Activated CD8-positive, alpha-beta T cell treated with anti-CD3 and anti-CD28 coated beads, Interleukin-2, amount 10 ng/mL, durations not matched to agents 7 days and 5 days (primary cell): ENCODE data around the gene MYO1F. TPM values are rescaled to one million over a fixed set of nuclear protein-coding genes. Genes with fewer than 3 reads are reported as not detected.
A peak's percentile ranks its signal among the peaks of the same experiment; 100 is the strongest.
"Not testable (repeated sequence)": the region's sequence is repeated elsewhere in the genome, so short reads cannot be mapped to it uniquely, and the experiment has no call there.

Experiments used
- ATAC-seq: fragments of 150-1000 bp; cut with Tn5 transposase; one replicate; pipeline ENCODE4 v1.10.0; 2021; ENCODE audit warnings: moderate library complexity
- CTCF ChIA-PET: fragments of 350-600 bp; sonication (Branson Sonifier 250); formaldehyde crosslinking; loops from one replicate; lab custom pipeline; 2021; ENCODE audit warnings: antibody characterized with exemption; lab: Charles Lee
- POLR2A ChIA-PET: fragments of 350-600 bp; sonication (Branson Sonifier 250); formaldehyde crosslinking; loops from one replicate; lab custom pipeline; 2021; ENCODE audit warnings: antibody characterized with exemption; lab: Charles Lee
- DNase-seq: peaks from one replicate; pipeline ENCODE4 v3.0.0-alpha.2; 2020
- H3K27ac Mint-ChIP-seq: one replicate; pipeline ENCODE4 v1.8.0; 2021; ENCODE audit warnings: mild to moderate bottlenecking, mixed read lengths
- H3K27me3 Mint-ChIP-seq: one replicate; pipeline ENCODE4 v1.8.0; 2021; ENCODE audit warnings: low read depth, mixed read lengths
- H3K36me3 Mint-ChIP-seq: one replicate; pipeline ENCODE4 v1.8.0; 2021; ENCODE audit warnings: low read depth, mixed read lengths
- H3K4me1 Mint-ChIP-seq: one replicate; pipeline ENCODE4 v1.8.0; 2021; ENCODE audit warnings: low read depth, mixed read lengths
- H3K4me3 Mint-ChIP-seq: one replicate; pipeline ENCODE4 v1.8.0; 2021; ENCODE audit warnings: mild to moderate bottlenecking, mixed read lengths
- H3K9me3 Mint-ChIP-seq: one replicate; pipeline ENCODE4 v1.8.0; 2022; ENCODE audit warnings: mixed read lengths; ENCODE audit not compliant: insufficient read depth
- total RNA-seq, 2 experiments: library from RNA; stranded (reverse); gene quantifications; one replicate each; pipeline ENCODE4 v1.2.3, GENCODE V29; 2021

The MYO1F gene
- total RNA-seq, 2 experiments from 2014 or later, result 254 to 266 TPM

DNA sequence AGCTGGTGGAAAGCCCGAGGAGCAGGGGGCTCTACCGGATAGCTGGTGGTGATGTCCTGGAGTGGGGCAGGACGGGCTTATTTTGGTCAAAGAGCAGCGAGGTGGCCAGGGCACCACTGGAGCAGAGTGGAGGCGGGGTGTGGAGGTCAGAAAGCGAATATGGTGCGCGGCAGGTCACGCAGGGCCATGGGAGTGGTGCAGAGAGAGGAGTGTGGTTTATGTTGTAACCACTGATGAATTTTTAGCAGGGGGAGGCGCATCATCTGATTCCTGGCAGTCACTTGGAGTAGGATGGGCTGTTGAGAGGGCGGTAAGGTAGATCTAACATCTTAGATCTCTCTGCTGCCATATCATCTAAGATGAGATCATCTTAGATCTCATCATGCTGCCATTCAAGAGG, 61.9 kb downstream of the MYO1F start:
- peak overlapping the region; percentile 97 for H3K27ac Mint-ChIP-seq
- POLR2A ChIA-PET, result interaction anchor here (1.4 to 6.1 kb wide), 6 partner anchors 10 to 63 kb away, joined by 5 to 50 read pairs (median 15); partner anchors contain the start of gene MYO1F
- no peaks in the 10 kb centered on the region for H3K9me3 Mint-ChIP-seq
- peak overlapping the region; percentile 86 for H3K4me3 Mint-ChIP-seq
- peaks cover 39% of the 10 kb centered on the region for H3K36me3 Mint-ChIP-seq
- CTCF ChIA-PET, result interaction anchor here (1.2 to 8.2 kb wide), 3 partner anchors 28 to 63 kb away, joined by 3 to 104 read pairs (median 26); partner anchors contain the start of gene MYO1F
- ATAC-seq (peak; percentile 12), DNase-seq (peak; percentile 81)
- no peaks in the 10 kb centered on the region for H3K27me3 Mint-ChIP-seq
- H3K4me1 Mint-ChIP-seq, result peaks cover 67% of the 10 kb centered on the region

DNA sequence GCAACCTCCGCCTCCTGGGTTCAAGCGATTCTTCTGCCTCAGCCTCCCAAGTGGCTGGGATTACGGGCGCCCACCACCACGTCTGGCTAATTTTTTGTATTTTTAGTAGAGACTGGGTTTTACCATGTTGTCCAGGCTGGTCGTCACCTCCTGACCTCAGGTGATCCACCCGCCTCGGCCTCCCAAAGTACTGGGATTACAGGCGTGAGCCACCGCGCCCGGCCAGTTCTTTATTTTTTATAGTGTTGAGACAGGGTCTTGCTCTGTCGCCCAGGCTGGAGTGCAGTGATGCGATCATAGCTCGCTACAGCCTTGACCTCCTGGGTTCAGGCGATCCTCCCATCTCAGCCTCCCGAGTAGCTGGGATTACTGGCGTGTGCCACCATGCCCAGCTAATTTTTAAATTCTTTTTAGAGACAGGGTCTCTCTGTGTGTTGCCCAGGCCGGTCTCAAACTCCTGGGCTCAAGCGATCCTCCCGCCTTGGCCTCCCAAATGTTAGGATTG, 62.7 kb downstream of the MYO1F start:
- not testable (repeated sequence) for DNase-seq, H3K27me3 Mint-ChIP-seq, H3K9me3 Mint-ChIP-seq, ATAC-seq
- Mint-ChIP-seq H3K27ac (peak overlapping the region; percentile 97), H3K36me3 (peaks cover 33% of the 10 kb centered on the region), H3K4me3 (peak overlapping the region; percentile 86), H3K4me1 (peaks cover 65% of the 10 kb centered on the region)
- ChIA-PET CTCF (interaction anchor here (0.6 to 8.2 kb wide), 7 partner anchors 9 to 161 kb away, joined by 3 to 104 read pairs (median 5); partner anchors contain the start of genes MARCHF2 and MYO1F), POLR2A (interaction anchor here (0.8 to 6.1 kb wide), 15 partner anchors 9 to 147 kb away, joined by 3 to 50 read pairs (median 7); partner anchors contain the start of genes HNRNPM and MYO1F)

DNA sequence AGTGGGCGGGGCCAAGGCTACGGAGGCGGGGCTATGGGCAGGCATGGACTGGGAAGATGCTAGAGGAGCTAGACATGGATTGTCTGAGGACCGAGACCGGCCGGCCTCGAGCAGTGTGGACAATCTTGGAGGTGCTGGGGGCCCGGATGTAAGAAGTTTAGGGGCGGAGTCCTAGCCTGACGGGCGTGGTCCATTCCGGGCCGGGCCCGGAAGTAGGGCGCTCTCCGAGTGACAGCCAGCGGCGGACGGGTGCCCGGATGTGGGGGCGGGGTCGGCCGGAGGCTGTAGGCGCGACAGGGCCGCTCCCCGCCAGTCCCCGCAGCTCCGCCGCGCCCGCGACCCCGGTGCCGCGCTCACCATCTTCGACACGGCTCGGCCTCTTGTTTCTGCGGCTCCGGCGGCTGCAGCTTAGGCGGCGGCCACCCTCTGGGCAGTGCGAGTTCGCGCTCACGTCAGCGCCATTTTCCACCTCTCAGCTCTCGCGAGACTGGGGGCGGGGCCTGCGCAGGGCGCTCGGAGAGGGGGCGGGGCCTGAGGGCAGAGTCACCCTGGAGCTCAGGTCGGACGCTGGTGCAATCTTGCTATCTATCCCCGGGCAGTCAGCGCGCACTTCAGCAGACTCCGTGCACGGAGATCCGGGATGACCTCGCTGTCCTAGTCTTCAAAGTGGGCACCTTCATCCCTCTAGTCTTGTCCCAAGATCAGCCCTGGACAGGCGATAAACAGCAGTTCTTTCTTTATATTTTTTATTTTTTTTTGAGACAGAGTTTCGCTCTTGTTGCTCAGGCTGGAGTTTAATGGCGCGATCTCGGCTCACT, 63.3 kb downstream of the MYO1F start, which contains the start of gene ZNF414:
Gene ZNF414 (minus strand): TSS at position 481 of the 818 bp plus-strand sequence. CDS start 121 bp downstream, at position 360.
- ATAC-seq (peak; percentile 81), DNase-seq (peak; percentile 97)
- Mint-ChIP-seq H3K27ac (peak within 1 kb of the TSS; percentile 97), H3K9me3 (no peaks in the 10 kb centered on the region), H3K4me1 (peaks cover 62% of the 10 kb centered on the region), H3K36me3 (peaks cover 30% of the 10 kb centered on the region), H3K4me3 (peak within 1 kb of the TSS; percentile 86), H3K27me3 (no peaks in the 10 kb centered on the region)
- ChIA-PET POLR2A (interaction anchor here (0.6 to 6.1 kb wide), 21 partner anchors 8 to 146 kb away, joined by 3 to 50 read pairs (median 5); partner anchors contain the start of genes HNRNPM, MARCHF2 and MYO1F), CTCF (interaction anchor here (0.8 to 8.2 kb wide), 8 partner anchors 9 to 160 kb away, joined by 3 to 104 read pairs (median 5); partner anchors contain the start of genes MARCHF2 and MYO1F)

DNA sequence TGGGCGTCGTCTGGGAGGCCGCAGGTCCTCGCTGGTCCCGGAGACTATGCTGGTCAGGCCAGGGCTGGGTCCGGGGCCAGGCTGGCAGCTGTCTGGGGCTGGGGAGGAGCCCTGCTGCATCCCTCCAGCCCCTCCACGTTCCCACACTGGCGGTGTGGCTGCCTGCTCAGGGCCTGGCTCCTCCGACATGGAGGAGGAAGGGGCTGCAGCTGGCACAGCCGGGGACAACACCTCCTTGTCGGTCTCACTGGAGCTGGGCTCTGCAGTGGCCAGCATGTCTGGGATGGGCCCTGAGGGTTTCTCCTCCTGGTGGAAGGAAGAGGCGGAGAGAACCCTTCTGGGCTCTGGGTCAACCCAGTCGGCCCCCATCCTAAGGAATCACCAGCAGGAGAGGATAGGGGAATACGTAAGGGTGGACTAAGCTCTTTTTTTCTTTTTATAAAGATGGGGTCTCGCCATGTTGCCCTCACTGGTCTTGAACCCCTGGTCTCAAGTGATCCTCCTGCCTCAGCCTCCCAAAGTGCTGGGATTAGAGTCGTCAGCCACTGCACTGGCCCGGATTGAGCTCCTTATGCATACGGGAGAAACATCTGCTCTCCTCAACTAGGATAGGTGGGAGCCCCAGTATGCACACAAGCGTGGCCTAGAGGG, 64.1 kb downstream of the MYO1F start:
- Mint-ChIP-seq H3K36me3 (peaks cover 26% of the 10 kb centered on the region), H3K9me3 (no peaks in the 10 kb centered on the region), H3K4me1 (peaks cover 55% of the 10 kb centered on the region), H3K27ac (peak overlapping the region; percentile 97), H3K4me3 (peak overlapping the region; percentile 86), H3K27me3 (no peaks in the 10 kb centered on the region)
- DNase-seq (no peak), ATAC-seq (no peak)
- ChIA-PET CTCF (interaction anchor here (0.8 to 8.2 kb wide), 8 partner anchors 8 to 100 kb away, joined by 3 to 104 read pairs (median 5); partner anchors contain the start of genes MARCHF2 and MYO1F), POLR2A (interaction anchor here (0.6 to 6.1 kb wide), 15 partner anchors 8 to 121 kb away, joined by 3 to 50 read pairs (median 7); partner anchors contain the start of genes HNRNPM, MARCHF2 and MYO1F)

DNA sequence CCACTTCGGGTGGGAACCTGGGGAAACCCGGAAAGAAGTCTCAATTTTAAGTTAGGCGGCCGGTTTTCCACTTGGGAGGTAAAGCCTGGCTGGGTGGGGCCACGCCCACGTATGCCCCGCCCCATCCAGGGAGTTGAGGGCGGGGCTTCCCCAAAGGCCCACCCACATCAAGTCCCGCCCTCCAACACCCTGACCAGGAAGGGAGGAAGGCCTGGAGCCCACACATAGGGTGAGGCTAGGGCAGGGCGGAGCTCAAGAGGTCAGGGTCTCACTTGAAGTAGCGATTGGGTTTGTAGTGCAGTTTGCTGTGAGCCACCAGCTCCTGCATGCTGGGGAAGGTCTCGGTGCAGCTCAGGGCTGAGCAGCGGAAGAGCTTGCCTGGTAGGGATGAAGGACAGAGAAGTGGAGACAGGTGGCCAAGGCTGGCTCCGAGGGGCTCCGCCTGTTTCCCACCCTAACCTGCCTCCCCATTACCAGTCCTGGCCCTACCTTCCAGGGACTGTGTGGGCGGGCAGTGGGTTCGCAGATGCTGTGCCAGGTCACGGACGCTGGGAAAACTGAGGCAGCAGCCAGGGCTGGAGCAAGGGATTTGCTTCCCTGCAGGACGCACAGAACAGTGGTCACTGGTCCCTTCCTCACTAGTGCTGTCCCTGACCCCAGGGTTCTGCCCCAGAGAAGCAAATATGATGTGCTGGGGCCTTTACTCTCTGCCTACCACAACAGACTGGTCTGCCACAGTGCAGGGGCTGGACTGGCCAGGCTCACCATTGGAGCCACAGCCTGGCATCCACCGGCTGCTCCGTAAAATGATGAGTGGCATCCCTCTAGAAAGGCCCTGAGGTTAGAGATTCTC, 64.9 kb downstream of the MYO1F start:
- Mint-ChIP-seq H3K4me3 (peak overlapping the region; percentile 52), H3K4me1 (peaks cover 47% of the 10 kb centered on the region), H3K9me3 (no peaks in the 10 kb centered on the region), H3K27ac (peak overlapping the region; percentile 81), H3K27me3 (no peaks in the 10 kb centered on the region), H3K36me3 (peaks cover 24% of the 10 kb centered on the region)
- ATAC-seq (no peak), DNase-seq (no peak)
- CTCF ChIA-PET, result interaction anchor here (0.8 to 8.2 kb wide), 5 partner anchors 25 to 99 kb away, joined by 3 to 104 read pairs (median 5); partner anchors contain the start of genes MARCHF2 and MYO1F
- POLR2A ChIA-PET, result interaction anchor here (1.7 to 6.1 kb wide), 8 partner anchors 7 to 68 kb away, joined by 7 to 50 read pairs (median 17); partner anchors contain the start of genes HNRNPM and MYO1F

DNA sequence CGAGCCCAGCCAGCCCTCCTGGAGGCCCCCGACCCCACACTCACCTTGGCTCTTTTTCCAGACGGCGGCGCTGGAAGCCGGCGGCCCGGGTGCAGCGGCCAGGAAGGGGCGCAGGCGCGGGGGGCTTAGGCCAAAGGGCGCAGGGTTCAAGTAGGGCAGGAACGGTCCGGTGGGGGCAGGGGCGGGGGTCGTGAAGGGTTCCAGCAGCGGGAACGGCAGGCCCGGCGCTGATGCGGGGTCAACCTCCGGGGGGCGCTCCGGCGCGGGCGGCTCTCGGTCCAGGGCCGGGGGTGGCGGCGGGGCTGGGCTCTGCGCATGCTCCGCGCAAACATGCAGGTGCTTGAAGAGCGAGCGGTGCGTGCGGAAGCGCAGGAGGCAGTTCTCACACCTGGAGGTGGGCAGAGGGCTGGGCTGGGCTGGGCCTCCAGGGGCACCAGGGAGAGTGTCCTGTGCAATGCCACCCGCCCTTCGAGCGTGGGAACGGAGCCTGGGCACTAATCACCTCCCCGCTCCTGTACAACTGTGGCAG, 65.6 kb downstream of the MYO1F start:
- POLR2A ChIA-PET, result no interaction called here
- H3K27me3 Mint-ChIP-seq, result no peaks in the 10 kb centered on the region
- peaks cover 24% of the 10 kb centered on the region for H3K36me3 Mint-ChIP-seq
- CTCF ChIA-PET, result interaction anchor here (8.2 kb wide), 1 partner anchor 67 kb away, joined by 104 read pairs; the partner anchor contains the start of gene MYO1F
- H3K4me3 Mint-ChIP-seq, result no peak overlapping the region
- ATAC-seq (no peak), DNase-seq (no peak)
- H3K27ac Mint-ChIP-seq, result no peak overlapping the region
- no peaks in the 10 kb centered on the region for H3K9me3 Mint-ChIP-seq
- peaks cover 42% of the 10 kb centered on the region for H3K4me1 Mint-ChIP-seq

- DNase-seq, result no peak
- no peak for ATAC-seq
- Mint-ChIP-seq H3K27ac (no peak overlapping the region), H3K9me3 (no peaks in the 10 kb centered on the region), H3K36me3 (peaks cover 22% of the 10 kb centered on the region), H3K27me3 (no peaks in the 10 kb centered on the region), H3K4me3 (no peak overlapping the region), H3K4me1 (peaks cover 40% of the 10 kb centered on the region)
- CTCF ChIA-PET, result no interaction called here
- POLR2A ChIA-PET, result no interaction called here
Observed at GRCh38 chr19:8510589-8511115, 66.6 kb downstream of the MYO1F start.

DNA sequence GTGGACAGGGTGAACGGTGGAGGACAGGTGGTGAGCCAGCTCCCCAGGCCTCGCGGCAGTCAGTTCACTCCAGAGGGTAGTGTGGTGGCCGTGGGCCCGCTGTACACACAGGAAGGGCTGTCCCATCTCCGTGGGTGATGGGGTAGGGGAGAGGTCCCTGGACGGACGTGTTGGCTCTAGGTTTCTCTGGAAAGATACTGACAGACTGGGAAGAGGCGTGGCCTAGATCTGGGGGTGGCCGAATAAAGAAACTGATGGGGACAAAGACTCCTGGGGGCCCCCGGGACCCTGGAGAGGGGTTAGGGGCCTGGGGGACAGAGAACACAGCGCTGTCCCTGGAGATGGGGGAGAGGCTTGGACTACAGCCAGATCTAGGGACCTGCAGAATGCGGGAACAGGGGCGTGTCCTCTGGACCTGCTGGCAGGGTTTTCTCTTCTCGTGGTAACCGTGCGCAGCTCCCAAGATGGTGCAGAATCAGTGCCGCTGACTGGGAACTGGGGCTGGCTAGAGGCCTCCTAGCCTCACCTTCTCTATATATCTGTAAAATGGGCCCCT, 70.8 kb downstream of the MYO1F start:
- H3K27me3 Mint-ChIP-seq, result no peaks in the 10 kb centered on the region
- CTCF ChIA-PET, result interaction anchor here (1.8 to 3.8 kb wide), 3 partner anchors 11 to 71 kb away, joined by 13 to 26 read pairs (median 16); partner anchors contain the start of gene MYO1F
- H3K36me3 Mint-ChIP-seq, result peaks cover 3% of the 10 kb centered on the region
- H3K27ac Mint-ChIP-seq, result peak overlapping the region; percentile 11
- DNase-seq, result no peak
- H3K4me1 Mint-ChIP-seq, result peaks cover 38% of the 10 kb centered on the region
- POLR2A ChIA-PET, result no interaction called here
- no peaks in the 10 kb centered on the region for H3K9me3 Mint-ChIP-seq
- peak overlapping the region; percentile 84 for H3K4me3 Mint-ChIP-seq
- ATAC-seq, result no peak

DNA sequence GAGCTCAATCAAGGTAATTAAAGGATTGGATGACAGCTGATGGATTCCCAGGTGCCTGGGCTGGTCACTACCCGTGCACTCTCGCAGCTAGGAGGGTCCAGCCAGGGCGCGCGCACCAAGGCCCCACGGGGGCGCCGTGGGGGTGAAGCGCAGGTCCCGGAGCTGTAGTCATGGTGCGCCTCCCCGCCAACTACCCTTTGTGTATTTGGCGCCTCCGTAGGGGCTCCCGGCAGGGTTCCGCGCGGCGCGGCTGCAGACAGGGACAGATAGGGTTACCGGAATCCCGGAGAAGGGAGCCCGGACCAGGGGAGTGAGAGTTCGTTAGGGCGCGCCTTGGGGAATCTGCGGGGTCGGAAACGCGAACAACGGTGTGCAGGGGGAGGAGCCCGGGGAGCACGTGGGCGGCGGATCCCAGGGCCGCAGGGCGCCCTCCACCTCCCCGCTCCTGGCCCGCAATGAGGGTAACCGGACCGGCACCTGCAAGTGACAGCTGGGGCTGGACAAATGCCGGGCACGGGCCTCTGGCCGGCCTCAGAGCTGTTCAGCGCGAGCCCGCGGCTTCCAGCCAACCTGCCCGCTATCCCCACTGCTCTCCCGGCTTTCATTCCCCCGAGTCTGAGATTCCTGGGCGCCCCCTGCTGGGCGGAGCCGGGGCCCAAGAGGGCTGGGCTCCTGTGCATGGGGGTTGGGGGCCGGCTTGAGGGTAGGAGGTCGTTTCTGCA, 71.4 kb downstream of the MYO1F start:
- peak overlapping the region; percentile 84 for H3K4me3 Mint-ChIP-seq

More for the DNA sequence above, 71.4 kb downstream of the MYO1F start:
- peak overlapping the region; percentile 81 for H3K27ac Mint-ChIP-seq
- ATAC-seq (peak; percentile 84), DNase-seq (peak; percentile 67)
- H3K27me3 Mint-ChIP-seq, result no peaks in the 10 kb centered on the region
- POLR2A ChIA-PET, result interaction anchor here (0.6 to 1.4 kb wide), 2 partner anchors 8 to 18 kb away, joined by 3 to 18 read pairs; partner anchors contain the start of gene ZNF414
- H3K4me1 Mint-ChIP-seq, result peaks cover 41% of the 10 kb centered on the region
- CTCF ChIA-PET, result interaction anchor here (0.7 to 3.8 kb wide), 11 partner anchors 8 to 152 kb away, joined by 4 to 26 read pairs (median 5); partner anchors contain the start of genes MARCHF2, MYO1F and ZNF414
- no peaks in the 10 kb centered on the region for H3K9me3 Mint-ChIP-seq
- peaks cover 3% of the 10 kb centered on the region for H3K36me3 Mint-ChIP-seq
